H9 (cell line): ENCODE results near the gene ZDHHC1. TPM values are rescaled to one million over a fixed set of nuclear protein-coding genes. Genes with fewer than 3 reads are reported as not detected.

Source experiments
- DNase-seq: peaks from one replicate; pipeline ENCODE4 v3.0.0-alpha.2; 2017
- H2AFZ ChIP-seq: one replicate; pipeline ENCODE4 v1.6.1; 2013; ENCODE audit warnings: mild to moderate bottlenecking, low read length, control low read depth, moderate library complexity
- H2AK5ac ChIP-seq: 2 replicates; pipeline ENCODE4 v1.6.1; 2013; ENCODE audit warnings: low read length, control low read depth, mixed read lengths; ENCODE audit not compliant: insufficient read length
- H2BK120ac ChIP-seq: one replicate; pipeline ENCODE4 v1.6.1; 2013; ENCODE audit warnings: low read depth, mild to moderate bottlenecking, low read length, control low read depth, inconsistent platforms; ENCODE audit not compliant: poor library complexity, severe bottlenecking
- H2BK12ac ChIP-seq: 2 replicates; pipeline ENCODE4 v1.6.1; 2013; ENCODE audit warnings: low read length, control low read depth, mixed read lengths, low read depth; ENCODE audit not compliant: insufficient read length
- H2BK15ac ChIP-seq: 2 replicates; pipeline ENCODE4 v1.6.1; 2013; ENCODE audit warnings: low read depth, low read length, control low read depth
- H2BK20ac ChIP-seq: one replicate; pipeline ENCODE4 v1.6.1; 2013; ENCODE audit warnings: low read depth, mild to moderate bottlenecking, low read length, control low read depth, inconsistent platforms; ENCODE audit not compliant: poor library complexity, severe bottlenecking
- H2BK5ac ChIP-seq: 2 replicates; pipeline ENCODE4 v1.6.1; 2013; ENCODE audit warnings: low read length, control low read depth, mixed read lengths; ENCODE audit not compliant: insufficient read length
- H3K14ac ChIP-seq: 2 replicates; pipeline ENCODE4 v1.6.1; 2013; ENCODE audit warnings: low read length, control low read depth; ENCODE audit not compliant: insufficient read depth
- H3K18ac ChIP-seq: 2 replicates; pipeline ENCODE4 v1.6.1; 2013; ENCODE audit warnings: low read depth, mild to moderate bottlenecking, mixed read lengths, low read length, control low read depth; ENCODE audit not compliant: insufficient read length
- H3K23ac ChIP-seq: 2 replicates; pipeline ENCODE4 v1.6.1; 2013; ENCODE audit warnings: low read length, control low read depth, mixed read lengths, low read depth; ENCODE audit not compliant: insufficient read length
- H3K23me2 ChIP-seq: 2 replicates; pipeline ENCODE4 v1.6.1; 2013; ENCODE audit warnings: low read depth, mild to moderate bottlenecking, mixed read lengths, low read length, control low read depth; ENCODE audit not compliant: insufficient read length, poor library complexity, severe bottlenecking
- H3K27ac ChIP-seq: 2 replicates; pipeline ENCODE4 v1.5.1; 2013; ENCODE audit warnings: low read length, control low read depth, mixed read lengths, low read depth; ENCODE audit not compliant: insufficient read length
- H3K27me3 ChIP-seq: 2 replicates; pipeline ENCODE4 v1.6.1; 2013; ENCODE audit warnings: low read length, control low read depth, inconsistent platforms; ENCODE audit not compliant: insufficient read depth
- H3K4ac ChIP-seq: 2 replicates; pipeline ENCODE4 v1.6.1; 2013; ENCODE audit warnings: low read depth, mild to moderate bottlenecking, control low read depth, inconsistent platforms, low read length, moderate library complexity
- H3K4me1 ChIP-seq: 2 replicates; pipeline ENCODE4 v1.6.1; 2013; ENCODE audit warnings: low read length, control low read depth, inconsistent platforms; ENCODE audit not compliant: insufficient read depth
- H3K4me2 ChIP-seq: 2 replicates; pipeline ENCODE4 v1.6.1; 2013; ENCODE audit warnings: low read length, control low read depth, mixed read lengths; ENCODE audit not compliant: insufficient read length, insufficient read depth
- H3K56ac ChIP-seq: 2 replicates; pipeline ENCODE4 v1.6.1; 2013; ENCODE audit warnings: low read depth, mild to moderate bottlenecking, mixed read lengths, low read length, control low read depth; ENCODE audit not compliant: insufficient read length
- H3K79me1 ChIP-seq: 2 replicates; pipeline ENCODE4 v1.6.1; 2013; ENCODE audit warnings: low read depth, mild to moderate bottlenecking, moderate library complexity, low read length, control low read depth, inconsistent platforms; ENCODE audit not compliant: insufficient read depth, poor library complexity, severe bottlenecking
- H3K79me2 ChIP-seq: 2 replicates; pipeline ENCODE4 v1.6.1; 2013; ENCODE audit warnings: low read length, control low read depth, inconsistent platforms; ENCODE audit not compliant: insufficient read depth
- H3K9ac ChIP-seq: 2 replicates; pipeline ENCODE4 v1.6.1; 2013; ENCODE audit warnings: low read length, control low read depth, mixed read lengths; ENCODE audit not compliant: insufficient read length; ENCODE audit errors: extremely low read depth
- H3K9me3 ChIP-seq: one replicate; pipeline ENCODE4 v1.6.1; 2013; ENCODE audit warnings: low read depth, low read length, inconsistent platforms; ENCODE audit not compliant: control insufficient read depth
- H3T11ph ChIP-seq: one replicate; pipeline ENCODE4 v1.6.1; 2013; ENCODE audit warnings: mild to moderate bottlenecking, low read length, control low read depth, inconsistent platforms
- H4K20me1 ChIP-seq: one replicate; pipeline ENCODE4 v1.6.1; 2013; ENCODE audit not compliant: control insufficient read depth, insufficient read length, insufficient read depth
- H4K5ac ChIP-seq: 2 replicates; pipeline ENCODE4 v1.6.1; 2013; ENCODE audit warnings: low read depth, mild to moderate bottlenecking, mixed read lengths, low read length, control low read depth; ENCODE audit not compliant: insufficient read length
- H4K8ac ChIP-seq: replicated peaks from 2 replicates; pipeline ENCODE4 v1.6.1; 2013; ENCODE audit warnings: low read length, control low read depth, mixed read lengths, low read depth; ENCODE audit not compliant: insufficient read length
- H4K91ac ChIP-seq: 2 replicates; pipeline ENCODE4 v1.6.1; 2013; ENCODE audit warnings: low read depth, mild to moderate bottlenecking, moderate library complexity, mixed read lengths, low read length, control low read depth; ENCODE audit not compliant: insufficient read length
- H3K27ac Mint-ChIP-seq, 3 experiments: 2 replicates in 2 of 3; 3 replicates in 1 of 3; pipeline ENCODE4 v1.8.0; 2020 to 2021; ENCODE audit warnings: mixed read lengths in 3 of 3, mild to moderate bottlenecking in 1 of 3, moderate library complexity in 1 of 3
- H3K27me3 Mint-ChIP-seq: 2 replicates; pipeline ENCODE4 v1.8.0; 2021; ENCODE audit warnings: low read depth, mild to moderate bottlenecking, moderate library complexity, mixed read lengths
- H3K36me3 Mint-ChIP-seq, 3 experiments: 2 replicates in 2 of 3; 3 replicates in 1 of 3; pipeline ENCODE4 v1.8.0; 2020 to 2021; ENCODE audit warnings: low read depth in 3 of 3, mixed read lengths in 3 of 3; ENCODE audit not compliant: insufficient read depth in 1 of 3
- H3K4me1 Mint-ChIP-seq, 2 experiments: 2 replicates each; pipeline ENCODE4 v1.8.0; 2020; ENCODE audit warnings: mixed read lengths in 2 of 2
- H3K4me3 Mint-ChIP-seq, 2 experiments: 2 replicates in 1 of 2; 3 replicates in 1 of 2; pipeline ENCODE4 v1.8.0; 2020 to 2021; ENCODE audit warnings: mild to moderate bottlenecking in 2 of 2, mixed read lengths in 2 of 2, moderate library complexity in 1 of 2
- H3K9me3 Mint-ChIP-seq, 2 experiments: 2 replicates in 1 of 2; 3 replicates in 1 of 2; pipeline ENCODE4 v1.8.0; 2020; ENCODE audit warnings: mild to moderate bottlenecking in 2 of 2, mixed read lengths in 2 of 2, moderate library complexity in 1 of 2
- CTCF ChIP-seq: fragments of 200-600 bp; sonication (generic); conservative IDR thresholded peaks from 3 replicates; pipeline ENCODE4 v1.8.0; 2021; ENCODE audit warnings: antibody characterized with exemption, mild to moderate bottlenecking
- WGBS: extraction: QIAGEN DNeasy Blood & Tissue Kit; methylation state at CpG from one replicate; pipeline ENCODE4 v1.1.7; 2013; ENCODE audit warnings: missing lambda C conversion rate, low lambda C conversion rate, mixed read lengths; ENCODE audit not compliant: insufficient read length; ENCODE audit errors: extremely low coverage; 5-methylcytosine and 5-hydroxymethylcytosine counted together
- total RNA-seq: library from RNA; stranded (reverse); gene quantifications from 2 replicates; pipeline ENCODE4 v1.2.1, GENCODE V29; 2021

ZDHHC1 gene
- total RNA-seq, 1 experiment from 2014 or later, result 3.7 TPM

GRCh38 chr16:67461600-67462278 is 45.5 kb upstream of the ZDHHC1 start:
- H2AK5ac ChIP-seq, result no peak overlapping the region
- H3T11ph ChIP-seq, result no peak overlapping the region
- H3K4me1 ChIP-seq, result no peaks in the 10 kb centered on the region
- no peak overlapping the region for H2BK12ac ChIP-seq
- no peak overlapping the region for H2BK20ac ChIP-seq
- no peak overlapping the region for H3K56ac ChIP-seq
- no peak overlapping the region for H3K18ac ChIP-seq
- no peak overlapping the region for H3K9ac ChIP-seq
- no peak for DNase-seq
- H3K9me3 ChIP-seq, result no peaks in the 10 kb centered on the region
- no peak overlapping the region for H3K4me3 Mint-ChIP-seq
- no peaks in the 10 kb centered on the region for H3K79me2 ChIP-seq
- no peak overlapping the region for H3K27ac ChIP-seq
- no peak overlapping the region for H2BK5ac ChIP-seq
- H4K20me1 ChIP-seq, result no peaks in the 10 kb centered on the region
- H3K9me3 Mint-ChIP-seq, result no peaks in the 10 kb centered on the region
- H4K91ac ChIP-seq, result no peak overlapping the region
- H3K23ac ChIP-seq, result no peak overlapping the region
- no peak overlapping the region; a peak in 1 of 7 replicates for H3K27ac Mint-ChIP-seq
- no peaks in the 10 kb centered on the region for H3K27me3 ChIP-seq
- H3K4me2 ChIP-seq, result no peak overlapping the region
- TF ChIP-seq CTCF, result no peak
- H4K5ac ChIP-seq, result no peak overlapping the region
- no peak overlapping the region for H3K4ac ChIP-seq
- WGBS, result no CpG with 5 or more reads among the region's 8 CpGs
- H2BK120ac ChIP-seq, result no peak overlapping the region
- H2AFZ ChIP-seq, result no peak overlapping the region
- no peak overlapping the region for H2BK15ac ChIP-seq
- H3K14ac ChIP-seq, result no peak overlapping the region
- no peaks in the 10 kb centered on the region for H3K36me3 Mint-ChIP-seq
- no peaks in the 10 kb centered on the region for H3K27me3 Mint-ChIP-seq
- no peak overlapping the region for H4K8ac ChIP-seq
- no peaks in the 10 kb centered on the region for H3K23me2 ChIP-seq
- peaks cover 4 to 7% of the 10 kb centered on the region in 2 experiments for H3K4me1 Mint-ChIP-seq
- no peaks in the 10 kb centered on the region for H3K79me1 ChIP-seq
